GM19397 (cell line): Measurements from ENCODE around the gene SLC2A11.
A peak's percentile ranks its signal among the peaks of the same experiment; 100 is the strongest.
"Not testable (repeated sequence)": the region's sequence is repeated elsewhere in the genome, so short reads cannot be mapped to it uniquely, and the experiment has no call there.

Source experiments
- ATAC-seq: cut with Tn5 transposase; IDR thresholded peaks from one replicate; pipeline ENCODE4 v1.9.1; 2021; ENCODE audit warnings: mild to moderate bottlenecking, moderate library complexity; ENCODE audit not compliant: unreplicated experiment

The SLC2A11 gene

DNA sequence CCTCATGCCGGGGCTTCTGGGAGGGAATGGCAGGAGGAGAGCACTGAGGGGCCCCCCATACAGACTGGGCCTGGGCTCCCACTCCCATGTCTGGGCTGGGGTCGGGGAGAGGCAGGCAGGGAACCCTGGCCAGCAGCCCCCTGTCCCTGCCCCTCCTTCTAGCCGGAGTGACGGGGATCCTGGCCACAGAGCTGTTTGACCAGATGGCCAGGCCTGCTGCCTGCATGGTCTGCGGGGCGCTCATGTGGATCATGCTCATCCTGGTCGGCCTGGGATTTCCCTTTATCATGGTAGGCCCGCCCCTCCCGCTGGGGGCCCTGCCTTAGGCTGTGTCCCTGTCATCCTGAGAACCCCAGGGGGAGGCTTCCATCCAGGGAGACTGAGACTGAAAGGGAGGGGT, 26.5 kb downstream of the SLC2A11 start:
- no peak for ATAC-seq

DNA sequence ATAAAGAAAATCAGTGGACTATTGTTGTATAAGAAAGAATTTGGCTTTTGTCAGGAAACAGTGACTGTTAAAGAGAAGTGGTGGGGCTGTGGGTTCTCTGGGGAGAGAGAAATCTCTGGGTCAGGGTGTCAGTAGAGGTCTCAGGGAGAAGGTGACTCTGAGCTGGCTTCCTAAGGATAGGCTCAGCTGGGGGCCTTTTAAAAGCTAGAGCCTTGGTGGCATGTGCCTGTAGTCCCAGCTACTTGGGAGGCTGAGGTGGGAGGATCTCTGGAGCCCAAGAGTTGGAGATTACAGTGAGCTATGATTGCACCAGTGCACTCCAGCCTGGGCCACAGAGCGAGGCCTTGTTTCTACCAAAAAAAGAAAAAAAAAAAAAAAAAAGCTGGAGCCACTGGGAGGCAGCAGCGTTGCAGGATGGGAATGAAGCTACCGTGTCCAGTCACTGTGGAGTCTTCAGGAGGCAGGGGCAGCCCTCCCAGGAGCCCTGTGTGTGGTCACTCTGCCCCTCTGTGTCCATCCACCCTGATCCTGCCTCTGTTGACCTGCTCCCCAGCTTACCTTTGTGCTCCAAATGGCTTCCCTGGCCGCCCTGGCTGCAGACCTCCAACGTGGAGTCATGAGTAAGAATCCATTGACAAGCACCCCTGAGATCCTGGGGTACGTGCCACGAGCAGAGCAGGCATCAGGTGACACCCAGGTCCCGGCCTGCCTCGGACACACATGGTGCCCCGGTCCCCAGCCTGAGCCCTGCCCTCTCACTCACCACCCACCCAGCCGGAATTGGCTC, 31.1 kb downstream of the SLC2A11 start:
- ATAC-seq, result no peak

DNA sequence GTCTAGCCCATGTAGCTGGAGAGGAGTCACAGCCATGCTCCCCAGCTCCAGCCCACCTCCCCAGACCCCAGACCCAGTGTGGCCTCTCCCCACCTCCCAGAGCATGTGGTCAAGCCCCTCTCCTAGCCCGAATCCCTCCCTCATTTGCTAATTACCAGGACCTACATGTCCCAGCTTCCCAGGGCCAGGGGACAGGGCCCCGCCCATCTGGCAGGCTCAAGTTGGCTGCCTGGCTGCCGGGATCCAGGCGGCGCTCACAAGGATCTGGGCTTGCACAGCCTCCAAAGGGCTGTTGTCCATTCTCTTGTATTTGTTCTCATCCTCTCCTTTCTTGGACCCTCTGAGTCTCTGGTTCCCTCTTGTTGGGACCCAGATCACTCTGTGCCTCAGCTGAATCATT, 31.9 kb downstream of the SLC2A11 start:
- no peak for ATAC-seq

DNA sequence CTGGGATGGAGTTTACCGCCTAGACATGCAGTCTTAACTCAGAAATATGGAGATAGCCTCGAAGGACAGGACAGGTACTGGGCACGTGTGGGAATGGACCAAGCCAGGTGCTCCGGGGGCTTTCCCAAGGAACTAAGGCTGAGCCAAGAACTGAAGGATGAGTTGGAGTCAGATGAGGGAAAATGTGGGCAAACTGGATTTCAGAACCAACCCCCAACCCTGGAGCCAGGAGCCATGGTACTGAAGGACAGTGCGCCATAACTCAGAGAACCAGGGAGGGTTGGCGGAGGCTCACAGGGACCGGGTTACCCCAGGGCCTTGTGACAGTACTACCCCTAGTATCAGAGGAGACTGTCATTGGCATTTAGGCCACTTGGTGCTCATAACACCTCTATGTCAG, 34.1 kb downstream of the SLC2A11 start:
- no peak for ATAC-seq

DNA sequence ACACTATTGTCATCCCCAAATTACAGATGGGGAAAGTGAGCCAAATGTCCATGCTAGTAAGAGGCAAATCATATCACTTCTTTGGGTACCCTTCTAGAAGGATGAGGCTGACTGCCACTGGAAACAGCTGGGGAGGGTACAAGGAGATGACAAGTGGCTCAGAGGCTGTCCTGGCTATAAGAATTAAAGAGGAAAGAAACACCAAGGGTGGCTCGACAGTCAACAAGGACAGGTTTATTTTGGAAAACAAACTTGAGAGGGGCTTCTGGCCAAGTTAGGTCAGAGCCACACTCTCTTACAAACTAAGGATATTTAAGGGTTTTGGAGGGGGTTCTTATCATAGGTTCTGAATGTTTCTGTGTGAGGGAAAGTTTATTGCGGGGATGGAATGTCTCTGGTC, 34.5 kb downstream of the SLC2A11 start:
- no peak for ATAC-seq

DNA sequence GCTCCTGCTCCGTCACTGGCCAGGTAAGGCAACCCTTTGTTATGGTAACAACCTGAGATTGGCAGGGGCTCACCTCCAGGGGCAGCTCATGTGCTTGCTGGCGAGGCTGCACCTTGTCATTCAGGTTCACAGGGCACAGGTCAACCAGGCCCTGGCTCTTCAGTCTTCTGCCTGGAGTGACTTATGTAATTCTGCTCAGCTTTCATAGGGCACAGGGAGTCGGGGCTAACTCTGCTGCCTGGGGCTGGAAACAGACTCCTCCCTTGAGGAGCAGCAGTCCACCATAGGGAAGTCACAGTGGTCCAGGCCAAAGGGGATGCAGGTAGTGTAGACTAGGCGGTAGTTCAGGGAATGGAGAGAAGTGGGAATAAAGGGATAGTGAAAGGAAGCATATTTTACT, 35.0 kb downstream of the SLC2A11 start:
- ATAC-seq, result no peak

DNA sequence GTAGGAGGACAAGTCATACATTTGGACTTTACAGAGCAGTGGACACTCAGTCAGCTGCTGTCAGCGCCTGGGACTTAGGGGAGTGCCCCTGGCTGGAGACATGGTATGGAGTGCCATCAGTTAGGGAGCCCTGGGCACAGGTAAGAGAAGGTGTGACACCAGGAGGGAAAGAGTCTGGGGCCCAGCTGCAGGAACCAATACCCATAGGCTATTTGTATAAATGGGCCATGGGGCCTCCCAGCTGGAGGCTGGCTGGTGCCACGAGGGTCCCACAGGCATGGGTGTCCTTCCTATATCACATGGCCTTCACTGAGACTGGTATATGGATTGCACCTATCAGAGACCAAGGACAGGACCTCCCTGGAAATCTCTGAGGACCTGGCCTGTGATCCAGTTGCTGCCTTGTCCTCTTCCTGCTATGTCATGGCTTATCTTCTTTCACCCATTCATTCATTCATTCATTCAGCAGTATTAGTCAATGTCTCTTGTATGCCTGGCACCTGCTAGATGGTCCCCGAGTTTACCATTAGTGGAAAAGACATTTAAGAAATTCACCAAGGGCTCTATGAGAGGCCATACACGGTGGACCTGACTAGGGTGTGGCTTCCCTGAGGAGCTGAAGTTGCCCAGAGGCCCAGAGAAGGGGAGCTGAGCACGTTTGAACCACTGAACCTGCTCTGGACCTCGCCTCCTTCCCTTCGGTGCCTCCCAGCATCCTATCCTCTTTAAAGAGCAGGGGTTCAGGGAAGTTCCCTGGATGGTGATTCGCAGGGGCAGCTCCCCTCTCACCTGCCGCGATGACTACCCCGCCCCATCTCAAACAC, 35.7 kb downstream of the SLC2A11 start:
- no peak for ATAC-seq

DNA sequence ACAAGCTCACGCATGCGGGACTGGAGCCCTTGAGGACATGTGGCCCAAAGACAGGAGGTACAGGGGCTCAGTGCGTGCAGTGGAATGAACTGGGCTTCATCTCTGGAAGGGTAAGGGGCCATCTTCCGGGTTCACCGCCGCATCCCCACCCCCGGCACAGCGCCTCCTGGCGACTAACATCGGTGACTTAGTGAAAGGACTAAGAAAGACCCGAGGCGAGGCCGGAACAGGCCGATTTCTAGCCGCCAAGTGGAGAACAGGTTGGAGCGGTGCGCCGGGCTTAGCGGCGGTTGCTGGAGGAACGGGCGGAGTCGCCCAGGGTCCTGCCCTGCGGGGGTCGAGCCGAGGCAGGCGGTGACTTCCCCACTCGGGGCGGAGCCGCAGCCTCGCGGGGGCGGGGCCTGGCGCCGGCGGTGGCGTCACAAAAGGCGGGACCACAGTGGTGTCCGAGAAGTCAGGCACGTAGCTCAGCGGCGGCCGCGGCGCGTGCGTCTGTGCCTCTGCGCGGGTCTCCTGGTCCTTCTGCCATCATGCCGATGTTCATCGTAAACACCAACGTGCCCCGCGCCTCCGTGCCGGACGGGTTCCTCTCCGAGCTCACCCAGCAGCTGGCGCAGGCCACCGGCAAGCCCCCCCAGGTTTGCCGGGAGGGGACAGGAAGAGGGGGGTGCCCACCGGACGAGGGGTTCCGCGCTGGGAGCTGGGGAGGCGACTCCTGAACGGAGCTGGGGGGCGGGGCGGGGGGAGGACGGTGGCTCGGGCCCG, 36.5 kb downstream of the SLC2A11 start, which contains the start of gene MIF:
TSS of gene MIF (plus strand) at position 439 of the 765 bp plus-strand sequence. CDS start at position 531, 92 bp downstream.
- peak; percentile 91 for ATAC-seq

DNA sequence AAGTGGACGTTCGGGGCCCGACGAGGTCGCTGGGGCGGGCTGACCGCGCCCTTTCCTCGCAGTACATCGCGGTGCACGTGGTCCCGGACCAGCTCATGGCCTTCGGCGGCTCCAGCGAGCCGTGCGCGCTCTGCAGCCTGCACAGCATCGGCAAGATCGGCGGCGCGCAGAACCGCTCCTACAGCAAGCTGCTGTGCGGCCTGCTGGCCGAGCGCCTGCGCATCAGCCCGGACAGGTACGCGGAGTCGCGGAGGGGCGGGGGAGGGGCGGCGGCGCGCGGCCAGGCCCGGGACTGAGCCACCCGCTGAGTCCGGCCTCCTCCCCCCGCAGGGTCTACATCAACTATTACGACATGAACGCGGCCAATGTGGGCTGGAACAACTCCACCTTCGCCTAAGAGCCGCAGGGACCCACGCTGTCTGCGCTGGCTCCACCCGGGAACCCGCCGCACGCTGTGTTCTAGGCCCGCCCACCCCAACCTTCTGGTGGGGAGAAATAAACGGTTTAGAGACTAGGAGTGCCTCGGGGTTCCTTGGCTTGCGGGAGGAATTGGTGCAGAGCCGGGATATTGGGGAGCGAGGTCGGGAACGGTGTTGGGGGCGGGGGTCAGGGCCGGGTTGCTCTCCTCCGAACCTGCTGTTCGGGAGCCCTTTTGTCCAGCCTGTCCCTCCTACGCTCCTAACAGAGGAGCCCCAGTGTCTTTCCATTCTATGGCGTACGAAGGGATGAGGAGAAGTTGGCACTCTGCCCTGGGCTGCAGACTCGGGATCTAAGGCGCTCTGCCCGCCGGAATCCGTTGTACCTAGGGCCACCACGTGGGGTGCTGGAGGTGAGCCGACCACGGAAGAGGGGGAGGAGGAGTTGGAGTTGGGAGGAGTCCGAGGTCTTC, 37.3 kb downstream of the SLC2A11 start:
- ATAC-seq, result peak; percentile 21

DNA sequence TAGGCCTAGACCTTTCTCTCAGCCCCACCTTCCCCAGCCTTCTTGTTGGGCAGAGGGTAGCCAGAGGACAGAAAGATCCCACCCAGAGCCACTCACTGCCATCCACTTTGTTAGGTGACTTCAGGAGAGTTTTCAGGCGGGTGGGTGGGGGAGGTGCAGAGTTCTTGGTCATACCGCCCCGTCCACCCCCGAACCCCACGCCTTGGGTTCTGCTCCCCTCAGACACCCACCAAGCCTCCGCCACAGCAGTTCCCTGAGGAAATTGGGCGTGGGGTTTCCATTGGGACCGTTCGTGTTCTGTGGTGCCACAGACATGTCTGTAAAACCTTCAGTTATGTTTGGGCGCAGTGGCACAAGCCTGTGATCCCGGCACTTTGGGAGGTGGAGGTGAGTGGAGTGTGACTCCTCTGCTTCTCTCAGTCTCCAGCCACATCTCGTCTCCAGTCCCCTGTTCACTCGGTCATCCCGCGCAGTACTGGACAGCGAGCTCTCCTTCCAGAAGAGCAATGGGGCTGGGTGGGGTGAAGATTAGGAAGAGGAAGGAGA, 38.0 kb downstream of the SLC2A11 start:
- no peak for ATAC-seq

DNA sequence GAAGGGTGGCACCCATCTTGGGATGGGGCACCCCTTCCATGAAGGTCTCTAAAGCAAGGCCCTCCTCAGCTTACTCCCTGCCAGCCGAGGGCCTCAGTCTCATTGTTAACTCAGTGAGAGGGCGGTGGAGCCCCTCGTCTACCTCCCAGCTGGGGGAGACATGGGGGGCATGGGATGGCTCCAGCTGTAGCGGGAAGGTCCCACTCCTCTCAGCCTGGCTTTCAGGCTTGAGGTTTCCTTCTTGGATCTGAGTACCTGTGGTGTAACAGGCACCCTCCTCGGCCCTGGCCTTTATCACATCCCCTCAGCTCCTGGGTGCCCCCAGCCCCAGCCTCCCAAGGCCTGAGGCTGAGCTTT, 38.5 kb downstream of the SLC2A11 start:
- no peak for ATAC-seq

DNA sequence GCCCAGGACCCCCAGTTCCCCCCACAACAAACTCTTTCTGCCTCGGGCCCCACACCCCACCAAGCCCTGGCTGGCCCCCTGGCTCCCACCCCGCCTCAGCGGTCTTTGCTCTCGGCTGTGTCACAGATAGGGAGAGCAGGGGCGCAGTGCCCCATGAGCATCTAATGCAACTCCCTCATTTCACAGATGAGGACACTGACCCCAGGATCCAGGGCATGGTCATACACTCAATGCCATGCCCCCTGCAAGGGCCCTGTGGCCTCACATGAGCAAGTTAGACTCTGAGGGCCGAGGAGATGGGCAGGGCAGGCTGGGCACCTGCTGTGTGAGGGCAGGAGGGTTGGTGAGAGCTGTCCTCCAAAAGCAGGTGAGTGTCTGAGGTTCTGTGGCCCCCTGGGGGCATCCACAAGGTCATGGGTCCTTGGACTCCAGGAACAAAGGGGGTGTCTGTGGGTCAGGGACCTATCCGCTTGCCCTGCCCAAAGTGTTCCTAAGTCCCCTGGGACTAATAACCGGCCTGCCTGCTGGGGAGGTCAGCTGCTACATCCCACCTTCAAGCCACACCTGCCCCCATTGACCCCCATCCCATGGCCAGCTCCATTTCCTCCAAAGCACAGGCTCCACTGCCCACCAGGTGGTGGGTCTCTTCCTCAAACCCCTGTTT, 39.0 kb downstream of the SLC2A11 start:
- ATAC-seq, result no peak

DNA sequence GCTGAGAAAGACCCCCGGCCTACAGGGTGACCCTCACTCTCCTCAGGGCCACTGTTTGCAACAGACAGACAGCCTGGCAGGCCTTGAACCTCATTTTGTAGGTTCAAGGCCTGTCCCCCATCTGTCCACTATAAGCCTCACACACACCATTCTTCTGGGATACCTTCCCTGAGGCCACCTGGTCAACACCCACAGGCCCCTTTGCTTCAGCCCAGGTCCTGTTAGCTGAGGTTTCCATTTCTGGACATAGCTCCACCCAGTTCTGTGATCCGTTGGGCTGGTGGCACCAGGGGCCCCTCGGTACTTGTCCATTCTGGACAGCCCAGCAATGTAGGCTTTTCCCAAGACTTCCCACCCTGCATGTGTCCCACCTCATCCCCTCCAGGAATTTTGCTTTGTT, 39.6 kb downstream of the SLC2A11 start:
- ATAC-seq, result no peak

DNA sequence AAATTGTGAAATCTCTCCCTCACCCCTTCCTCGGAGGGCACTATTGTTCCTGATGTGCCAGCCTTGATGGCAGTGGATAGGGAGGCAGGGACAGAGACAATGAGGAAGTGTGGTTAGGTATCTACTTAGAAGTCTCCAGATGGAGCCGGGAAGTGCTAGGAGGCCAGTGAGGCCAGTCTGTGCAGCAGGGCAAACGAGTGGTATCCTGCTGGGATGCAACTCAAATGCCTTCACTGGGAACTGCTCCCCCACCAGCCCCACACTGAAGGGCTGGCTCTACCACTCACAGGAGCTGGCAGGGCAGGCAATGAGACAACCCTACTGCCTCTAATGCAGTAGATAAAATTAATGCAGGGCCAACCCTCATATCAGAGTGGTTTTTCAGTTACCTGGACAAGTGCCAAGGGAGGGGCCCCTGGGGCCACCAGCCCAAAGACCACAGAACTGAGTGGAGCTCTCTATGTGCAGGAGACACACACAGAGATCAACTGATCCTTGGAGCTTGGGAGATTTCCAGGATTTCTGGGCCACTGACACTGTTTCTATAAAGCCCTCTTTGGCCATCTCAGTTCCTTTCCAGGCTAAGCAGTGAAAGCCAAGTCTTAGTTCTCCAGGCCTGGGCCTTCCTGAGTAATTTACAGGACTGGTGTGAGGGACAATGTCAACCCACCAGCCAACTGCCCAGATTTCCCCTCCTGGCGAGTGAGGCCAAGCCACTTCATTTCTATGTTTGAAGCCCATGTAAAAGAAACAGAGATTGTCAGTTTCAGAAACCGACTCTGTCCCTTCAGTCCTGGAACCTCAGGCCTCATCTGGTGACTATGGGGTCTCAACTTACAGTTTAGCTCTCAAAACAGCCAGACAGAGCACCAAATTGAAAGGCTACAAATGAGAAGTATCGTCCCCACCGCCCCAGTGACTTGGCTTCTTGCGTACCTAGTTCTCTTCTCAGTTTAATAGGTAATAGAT, 40.6 kb downstream of the SLC2A11 start:
- no peak for ATAC-seq

DNA sequence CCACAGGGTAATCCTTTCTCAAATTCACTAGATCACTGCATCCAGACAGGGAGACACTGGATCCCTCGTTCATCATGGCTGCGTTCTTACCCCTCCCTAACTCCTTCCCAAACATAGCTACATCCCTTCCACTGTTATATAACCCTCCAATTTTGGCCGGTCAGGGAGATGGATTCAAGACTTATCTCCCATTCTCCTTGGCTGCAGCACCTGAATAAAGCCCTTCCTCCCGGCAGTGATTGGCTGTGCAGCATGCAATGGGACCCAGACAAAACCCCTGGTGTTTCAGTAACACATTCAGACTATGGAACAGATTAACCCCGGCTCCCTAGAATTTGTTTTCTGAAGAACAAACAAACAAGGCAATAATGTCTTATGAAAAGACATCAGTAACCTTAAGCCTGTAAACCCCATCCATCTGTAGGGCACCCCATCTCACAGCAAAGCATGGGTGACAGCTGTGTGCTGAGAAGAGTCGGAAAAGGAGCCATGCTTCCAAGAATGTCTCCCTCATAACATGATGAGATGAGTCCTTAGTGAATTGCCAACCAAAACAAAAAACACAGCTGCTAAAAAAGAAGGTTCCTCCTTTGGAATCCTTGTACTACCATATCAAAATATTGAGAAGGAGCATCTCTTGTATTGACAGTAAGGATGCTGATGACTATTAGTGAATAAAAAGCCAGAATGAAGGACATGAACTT, 41.5 kb downstream of the SLC2A11 start:
- no peak for ATAC-seq

DNA sequence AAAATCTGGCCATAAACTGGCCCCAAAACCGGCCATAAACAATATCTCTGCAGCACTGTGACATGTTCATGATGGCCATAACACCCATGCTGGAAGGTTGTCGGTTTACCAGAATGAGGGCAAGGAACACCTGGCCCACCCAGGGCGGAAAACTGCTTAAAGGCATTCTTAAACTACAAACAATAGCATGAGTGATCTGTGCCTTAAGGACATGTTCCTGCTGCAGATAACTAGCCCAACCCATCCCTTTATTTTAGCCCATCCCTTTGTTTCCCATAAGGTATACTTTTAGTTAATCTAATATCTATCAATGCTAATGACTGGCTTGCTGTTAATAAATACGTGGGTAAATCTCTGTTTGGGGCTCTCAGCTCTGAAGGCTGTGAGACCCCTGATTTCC, 42.6 kb downstream of the SLC2A11 start:
- ATAC-seq, result not testable (repeated sequence)

DNA sequence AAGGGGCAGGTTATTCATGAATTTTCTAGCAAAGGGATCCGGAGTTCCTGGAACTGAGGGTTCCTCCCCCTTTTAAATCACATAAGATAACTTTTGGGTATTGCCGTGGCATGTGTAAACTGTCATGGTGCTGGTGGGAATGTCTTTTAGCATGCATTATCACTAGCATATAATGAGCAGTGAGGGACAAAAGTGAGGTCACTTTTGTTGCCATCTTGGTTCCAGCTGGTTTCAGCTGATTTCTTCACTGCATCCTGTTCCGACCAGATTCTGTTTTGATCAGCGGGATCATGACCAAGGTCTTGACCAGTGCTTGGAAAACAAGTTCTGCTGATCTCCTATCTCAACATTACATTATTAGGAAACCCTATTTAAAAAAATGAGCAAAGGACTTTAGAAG, 43.9 kb downstream of the SLC2A11 start:
- ATAC-seq, result no peak
